Measurements from ENCODE around the gene CPNE5.
"Not testable (repeated sequence)": the region's sequence is repeated elsewhere in the genome, so short reads cannot be mapped to it uniquely, and the experiment has no call there.

Gene CPNE5

DNA sequence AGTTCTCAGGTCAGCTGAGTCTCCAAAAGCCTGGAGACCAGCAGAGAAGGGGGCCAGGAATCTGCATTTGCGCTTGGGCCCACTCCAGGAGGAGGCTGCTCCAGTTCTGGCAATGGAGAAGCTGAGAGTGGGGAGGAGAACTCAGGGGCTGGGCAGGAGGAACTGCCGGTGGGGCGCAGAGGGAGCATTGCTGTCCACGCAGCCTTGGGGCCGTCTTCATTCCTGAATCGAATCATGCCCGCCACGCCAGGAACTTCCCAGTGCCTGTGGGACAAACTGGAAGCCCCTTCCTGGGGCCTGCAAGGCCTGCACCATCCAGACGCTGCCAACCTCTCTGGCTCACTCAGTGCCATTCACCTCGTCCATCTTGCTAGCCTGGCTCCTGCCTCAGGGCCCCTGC, 124.7 kb downstream of the CPNE5 start:
- TF ChIP-seq, protein P1, sequence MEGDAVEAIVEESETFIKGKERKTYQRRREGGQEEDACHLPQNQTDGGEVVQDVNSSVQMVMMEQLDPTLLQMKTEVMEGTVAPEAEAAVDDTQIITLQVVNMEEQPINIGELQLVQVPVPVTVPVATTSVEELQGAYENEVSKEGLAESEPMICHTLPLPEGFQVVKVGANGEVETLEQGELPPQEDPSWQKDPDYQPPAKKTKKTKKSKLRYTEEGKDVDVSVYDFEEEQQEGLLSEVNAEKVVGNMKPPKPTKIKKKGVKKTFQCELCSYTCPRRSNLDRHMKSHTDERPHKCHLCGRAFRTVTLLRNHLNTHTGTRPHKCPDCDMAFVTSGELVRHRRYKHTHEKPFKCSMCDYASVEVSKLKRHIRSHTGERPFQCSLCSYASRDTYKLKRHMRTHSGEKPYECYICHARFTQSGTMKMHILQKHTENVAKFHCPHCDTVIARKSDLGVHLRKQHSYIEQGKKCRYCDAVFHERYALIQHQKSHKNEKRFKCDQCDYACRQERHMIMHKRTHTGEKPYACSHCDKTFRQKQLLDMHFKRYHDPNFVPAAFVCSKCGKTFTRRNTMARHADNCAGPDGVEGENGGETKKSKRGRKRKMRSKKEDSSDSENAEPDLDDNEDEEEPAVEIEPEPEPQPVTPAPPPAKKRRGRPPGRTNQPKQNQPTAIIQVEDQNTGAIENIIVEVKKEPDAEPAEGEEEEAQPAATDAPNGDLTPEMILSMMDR (IDR thresholded peaks at IDR 0.05; ENCODE audit: low read depth, low read length), result no peak
- H3K4me3 ChIP-seq (ENCODE audit: low read depth, low read length), result no peak overlapping the region
- in situ Hi-C loops (cut with HindIII; ENCODE audit: low sequenced_read_pairs), result no loop called here
- DNase-seq (ENCODE audit: low read depth, low spot score), result no peak

DNA sequence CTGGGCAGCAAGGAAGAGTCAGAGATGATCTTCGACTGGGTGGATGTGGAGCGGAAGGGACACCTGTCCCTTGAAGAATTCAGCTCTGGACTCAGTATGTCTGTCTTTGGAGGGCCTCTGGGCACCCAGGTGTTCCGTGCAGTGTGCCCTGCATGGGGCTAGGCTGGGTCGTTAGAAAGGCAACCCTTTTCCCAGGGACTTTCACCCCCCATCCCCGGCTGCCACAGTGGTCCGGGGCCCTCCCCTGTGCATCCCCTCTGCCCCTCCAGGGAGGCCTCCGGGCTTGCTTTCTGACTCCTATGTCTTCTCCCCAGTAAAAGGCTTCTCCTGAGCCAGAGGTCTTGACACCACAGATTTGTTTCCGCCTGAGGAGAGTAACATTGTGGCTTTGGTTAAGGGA, 125.4 kb downstream of the CPNE5 start:
- in situ Hi-C loops (cut with HindIII; ENCODE audit: low sequenced_read_pairs), result no loop called here
- no peak overlapping the region for H3K4me3 ChIP-seq (ENCODE audit: low read depth, low read length)
- DNase-seq (ENCODE audit: low read depth, low spot score), result no peak
- TF ChIP-seq, protein P1 (IDR thresholded peaks at IDR 0.05; ENCODE audit: low read depth, low read length), result no peak

DNA sequence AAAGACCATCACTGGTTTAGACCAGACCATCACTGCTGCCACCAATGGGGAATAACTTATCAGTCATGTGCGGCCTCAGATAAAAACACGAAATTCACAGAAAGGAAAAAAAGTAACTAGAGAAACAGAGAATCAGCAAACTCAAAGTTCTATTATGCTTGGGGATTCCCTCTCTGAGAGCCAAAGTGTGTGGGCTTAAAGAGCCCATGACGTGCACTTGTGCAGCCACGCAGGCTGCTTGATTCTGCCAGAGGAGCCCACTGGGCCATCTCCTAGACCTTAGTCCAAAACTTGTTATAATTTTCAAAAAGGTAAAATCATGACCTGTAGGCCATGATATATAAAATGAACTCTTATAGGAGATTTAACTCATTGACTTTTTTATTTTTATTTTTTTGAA, 126.4 kb downstream of the CPNE5 start:
- in situ Hi-C loops (cut with HindIII; ENCODE audit: low sequenced_read_pairs), result no loop called here
- TF ChIP-seq, protein P1 (IDR thresholded peaks at IDR 0.05; ENCODE audit: low read depth, low read length), result no peak
- no peak overlapping the region for H3K4me3 ChIP-seq (ENCODE audit: low read depth, low read length)
- DNase-seq (ENCODE audit: low read depth, low spot score), result no peak

DNA sequence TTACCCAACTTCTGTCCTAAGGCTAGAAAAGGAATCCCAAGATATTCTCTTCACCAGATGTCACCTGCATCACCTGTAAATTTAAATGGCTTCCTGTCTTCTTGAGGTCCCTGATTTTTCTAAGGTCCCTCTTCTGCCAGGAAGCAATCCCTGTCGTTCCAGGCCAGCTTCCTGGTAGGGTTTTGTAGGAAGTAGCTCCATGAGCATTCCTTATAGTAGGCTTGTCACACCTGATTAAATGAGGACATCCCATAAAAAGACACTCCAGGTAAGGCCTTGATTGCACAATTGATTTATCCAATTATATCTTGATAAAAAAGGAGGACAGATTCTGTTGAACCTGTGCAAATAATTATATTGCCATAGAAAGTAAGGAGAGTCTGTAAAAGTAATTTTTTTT, 132.9 kb downstream of the CPNE5 start:
- in situ Hi-C loops (cut with HindIII; ENCODE audit: low sequenced_read_pairs), result no loop called here
- H3K4me3 ChIP-seq (ENCODE audit: low read depth, low read length), result no peak overlapping the region
- no peak for DNase-seq (ENCODE audit: low read depth, low spot score)
- TF ChIP-seq, protein P1 (IDR thresholded peaks at IDR 0.05; ENCODE audit: low read depth, low read length), result no peak

DNA sequence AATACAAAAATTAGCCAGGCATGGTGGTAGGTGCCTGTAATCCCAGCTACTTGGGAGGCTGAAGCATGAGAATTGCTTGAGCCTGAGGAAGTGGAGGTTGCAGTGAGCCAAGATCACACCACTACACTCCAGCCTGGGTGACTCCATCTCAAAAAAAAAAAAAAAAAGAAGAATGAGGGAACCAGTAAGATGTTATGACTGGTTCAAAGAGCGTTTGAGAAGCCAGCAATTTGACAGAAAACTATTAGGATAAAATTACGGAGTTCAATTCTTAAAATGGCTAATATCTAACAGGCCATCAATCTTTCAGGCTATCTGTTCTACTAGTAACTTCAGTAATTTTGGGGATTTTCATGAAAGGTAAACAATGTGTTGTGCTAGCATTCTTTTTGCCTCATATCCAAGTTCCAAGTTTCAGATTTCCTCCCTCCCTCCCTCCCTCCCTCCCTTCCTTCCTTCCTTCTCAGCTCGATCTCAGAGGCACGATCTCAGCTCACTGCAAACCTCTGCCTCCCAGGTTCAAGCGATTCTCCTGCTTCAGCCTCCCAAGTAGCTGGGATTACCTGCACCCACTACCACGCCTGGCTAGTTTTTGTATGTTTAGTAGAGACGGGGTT, 134.2 kb downstream of the CPNE5 start:
- DNase-seq (ENCODE audit: low read depth, low spot score); in situ Hi-C loops (cut with HindIII; ENCODE audit: low sequenced_read_pairs); H3K4me3 ChIP-seq (ENCODE audit: low read depth, low read length): not testable (repeated sequence)

DNA sequence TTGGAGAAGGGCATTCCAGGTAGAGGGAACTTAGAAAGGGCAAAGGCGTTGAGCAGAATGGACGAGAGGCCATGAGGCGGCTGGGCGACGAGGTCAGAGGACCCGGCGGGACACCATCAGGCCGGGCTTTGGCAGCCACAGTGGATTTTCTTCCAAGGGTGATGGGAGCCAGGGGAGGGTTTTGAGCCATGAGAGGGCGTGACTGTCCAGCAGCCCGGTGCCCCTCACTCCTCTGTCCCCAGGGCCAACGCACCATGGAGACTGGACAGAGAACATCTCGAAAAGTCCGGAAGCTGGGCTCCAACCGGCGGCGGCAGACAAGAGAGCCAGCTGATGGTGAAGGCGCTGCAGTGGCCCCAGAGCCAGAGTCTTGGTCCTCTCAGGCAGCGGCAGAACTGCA, 135.3 kb downstream of the CPNE5 start:
- no peak for DNase-seq (ENCODE audit: low read depth, low spot score)
- no peak overlapping the region for H3K4me3 ChIP-seq (ENCODE audit: low read depth, low read length)
- TF ChIP-seq, protein P1 (IDR thresholded peaks at IDR 0.05; ENCODE audit: low read depth, low read length), result no peak
- in situ Hi-C loops (cut with HindIII; ENCODE audit: low sequenced_read_pairs), result no loop called here

DNA sequence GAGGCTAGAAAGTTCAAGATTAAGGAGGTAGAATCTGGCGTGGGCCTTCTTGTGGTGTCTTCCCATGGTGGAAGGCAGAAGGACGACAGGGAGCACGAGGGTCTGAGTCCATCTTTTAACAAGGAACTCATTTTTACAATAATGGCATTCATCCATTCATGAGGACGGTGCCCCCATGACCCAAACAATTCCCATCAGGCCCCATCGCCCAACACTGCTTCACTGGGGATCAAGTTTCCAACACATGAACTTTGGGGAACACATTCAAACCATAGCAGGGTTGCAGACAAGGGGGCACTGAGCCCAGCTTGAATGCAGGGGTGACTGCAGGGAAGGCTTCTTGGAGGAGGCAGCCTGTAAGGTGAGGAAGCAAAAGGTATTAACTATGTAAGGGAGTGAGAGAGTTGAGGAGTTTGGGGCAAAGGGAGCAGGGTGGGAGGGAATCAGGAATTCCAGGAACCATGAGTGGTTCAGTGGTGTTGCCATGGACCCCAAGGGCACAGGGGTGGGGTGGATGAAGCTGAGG, 136.1 kb downstream of the CPNE5 start:
- DNase-seq (ENCODE audit: low read depth, low spot score), result no peak
- TF ChIP-seq, protein P1 (IDR thresholded peaks at IDR 0.05; ENCODE audit: low read depth, low read length), result no peak
- in situ Hi-C loops (cut with HindIII; ENCODE audit: low sequenced_read_pairs), result no loop called here
- no peak overlapping the region for H3K4me3 ChIP-seq (ENCODE audit: low read depth, low read length)
